HG02981 (cell line): ENCODE results near the gene RANBP17.

ENCODE experiments used
- ATAC-seq: cut with Tn5 transposase; IDR thresholded peaks from one replicate; pipeline ENCODE4 v1.9.1; 2021; ENCODE audit warnings: mild to moderate bottlenecking, moderate library complexity; ENCODE audit not compliant: unreplicated experiment

The RANBP17 gene

DNA sequence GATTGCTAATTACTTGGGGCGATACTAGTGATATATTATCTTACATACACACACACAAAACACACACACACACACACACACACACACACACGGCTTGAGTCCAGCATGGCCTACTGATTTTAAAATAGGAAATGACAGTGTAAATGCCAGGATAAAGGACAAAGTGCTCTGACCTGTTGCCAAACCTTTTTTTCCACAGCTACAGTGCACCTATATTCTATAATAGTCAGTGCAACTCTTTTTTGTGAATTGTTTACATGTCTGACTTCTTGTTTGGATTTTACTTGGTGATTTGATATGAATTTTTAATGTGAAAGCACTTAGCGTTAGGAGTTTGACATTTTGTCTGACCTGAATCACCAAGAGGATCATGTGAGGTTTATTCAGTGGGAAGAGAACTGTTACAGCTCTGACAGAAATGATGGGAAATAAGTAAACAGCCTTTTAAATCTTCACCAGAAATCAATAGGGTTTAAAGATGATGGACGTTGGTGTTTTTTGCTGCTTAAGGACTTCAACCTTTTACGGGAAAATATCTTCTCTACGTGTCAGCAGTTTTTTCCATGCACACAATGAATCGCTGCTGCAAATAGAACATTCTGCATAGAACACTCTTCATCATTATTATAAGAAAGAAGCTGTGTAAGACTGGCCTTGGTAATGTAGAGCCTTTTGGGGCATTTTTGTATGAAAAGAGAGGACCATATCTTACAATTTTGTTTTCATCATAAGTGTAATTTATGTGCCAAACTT is 218.5 kb downstream of the RANBP17 start:
- ATAC-seq, result no peak

DNA sequence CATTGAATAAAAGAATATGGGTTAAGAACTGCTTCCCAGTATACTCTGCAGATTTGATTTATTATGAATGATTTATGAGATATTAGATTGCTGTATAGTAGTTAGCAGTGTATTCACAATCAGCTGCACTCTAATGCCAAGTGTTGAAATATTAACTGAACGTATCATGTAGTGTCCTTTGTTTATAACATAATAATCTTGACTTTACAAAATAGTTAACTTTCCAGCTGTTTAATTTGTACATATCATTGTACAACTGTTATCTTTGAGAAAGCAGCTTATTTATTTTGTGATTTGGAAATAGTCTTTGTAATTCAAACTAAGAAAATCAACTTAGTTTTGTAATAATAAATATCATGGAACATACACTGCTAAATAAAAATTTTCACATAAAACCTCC is 219.5 kb downstream of the RANBP17 start:
- no peak for ATAC-seq

DNA sequence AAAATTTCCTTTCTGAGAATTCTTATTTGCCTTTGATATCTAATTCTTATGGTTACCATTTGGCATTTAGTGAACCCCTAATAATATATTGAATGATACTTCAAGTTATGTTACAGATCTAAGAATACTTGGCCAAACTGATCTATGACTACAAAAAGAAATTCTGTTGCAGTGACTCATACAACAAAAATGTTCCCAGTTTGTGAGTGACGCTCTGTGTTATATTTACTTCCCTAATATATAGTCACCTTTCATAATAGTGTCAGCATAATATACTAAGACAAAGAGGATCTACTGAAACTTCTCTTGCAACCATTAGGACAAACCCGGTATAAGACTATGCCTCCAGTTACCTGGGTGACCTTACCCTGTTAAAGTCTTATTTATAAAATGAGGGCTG is 230.4 kb downstream of the RANBP17 start:
- ATAC-seq, result no peak

DNA sequence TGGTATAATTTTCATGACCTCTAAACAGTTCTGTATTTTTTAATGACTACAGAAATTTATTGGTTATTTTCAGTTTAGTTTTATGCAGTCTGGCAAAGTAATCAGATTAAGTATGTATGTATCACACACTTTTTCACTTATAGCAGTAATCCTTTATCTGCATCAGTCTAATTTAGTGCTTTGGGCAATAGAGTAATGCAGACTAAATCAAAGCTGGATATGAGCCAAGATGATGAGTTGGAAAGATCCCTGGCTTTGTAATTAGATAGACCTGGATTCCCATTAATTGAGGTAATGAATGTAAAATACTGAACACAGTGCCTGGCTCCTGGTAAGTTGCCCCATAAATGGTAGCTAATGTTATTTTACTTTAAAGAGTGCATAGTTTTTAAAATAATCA is 231.8 kb downstream of the RANBP17 start:
- no peak for ATAC-seq

DNA sequence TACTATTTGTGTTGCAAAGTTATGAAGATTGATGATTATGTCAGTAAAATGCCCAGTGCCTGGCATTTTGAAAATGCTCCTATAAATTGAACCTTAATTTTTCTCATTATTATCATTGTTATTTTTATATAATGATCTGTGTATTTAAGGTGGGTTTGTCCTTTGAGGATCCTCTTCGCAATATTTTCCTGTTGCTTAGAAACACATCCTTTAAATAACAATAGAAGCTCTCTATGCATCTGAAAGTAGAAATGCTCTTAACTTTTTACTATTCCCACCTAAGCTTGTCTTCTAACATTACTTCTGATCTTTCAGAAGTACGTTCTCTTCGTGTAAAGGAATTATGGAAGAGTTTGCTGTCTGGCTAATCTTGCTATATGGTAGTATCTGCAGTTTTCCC is 232.5 kb downstream of the RANBP17 start:
- ATAC-seq, result no peak

DNA sequence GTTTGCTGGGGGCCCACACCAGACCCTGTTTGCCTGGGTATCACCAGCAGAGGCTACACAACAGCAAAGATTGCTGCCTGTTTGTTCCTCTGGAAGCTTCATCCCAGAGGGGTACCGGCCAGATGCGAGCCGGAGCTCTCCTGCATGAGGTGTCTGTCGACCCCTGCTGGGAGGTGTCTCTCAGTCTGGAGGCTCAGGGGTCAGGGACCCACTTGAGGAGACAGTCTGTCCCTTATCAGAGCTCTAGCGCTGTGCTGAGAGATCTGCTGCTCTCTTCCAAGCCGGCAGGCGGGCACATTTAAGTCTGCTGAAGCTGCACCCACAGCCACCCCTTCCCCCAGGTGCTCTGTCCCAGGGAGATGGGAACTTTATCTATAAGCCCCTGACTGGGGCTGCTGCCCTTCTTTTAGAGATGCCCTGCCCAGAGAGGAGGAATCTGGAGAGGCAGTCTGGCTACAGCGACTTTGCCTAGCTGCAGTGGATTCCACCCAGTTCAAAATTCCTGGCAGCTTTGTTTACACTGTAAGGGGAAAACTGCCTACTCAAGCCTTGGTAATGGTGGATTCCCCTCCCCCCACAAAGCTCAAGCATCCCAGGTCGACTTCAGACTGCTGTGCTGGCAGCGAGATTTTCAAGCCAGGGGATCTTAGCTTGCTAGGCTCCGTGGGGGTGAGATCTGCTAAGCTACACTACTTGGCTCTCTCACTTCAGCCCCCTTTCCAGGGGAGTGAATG is 241.2 kb downstream of the RANBP17 start:
- no peak for ATAC-seq

DNA sequence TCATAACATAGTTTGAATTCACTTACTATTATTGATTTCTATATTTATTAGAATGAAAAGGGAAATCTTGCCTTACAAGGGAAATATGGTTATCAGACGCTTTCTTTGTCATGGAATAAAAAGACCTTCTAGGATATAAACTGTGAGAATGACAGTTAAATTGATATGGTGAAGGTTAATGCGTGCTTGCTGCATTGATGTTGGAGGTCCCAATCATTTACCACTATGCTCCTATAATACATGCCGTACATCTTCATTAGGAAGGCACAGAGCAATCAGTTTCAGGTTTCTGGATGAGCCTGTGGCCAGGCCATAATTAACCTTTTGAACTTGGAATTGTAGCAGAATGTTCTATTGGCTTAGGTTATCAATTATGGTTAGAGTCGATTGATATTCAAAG is 245.9 kb downstream of the RANBP17 start:
- no peak for ATAC-seq

DNA sequence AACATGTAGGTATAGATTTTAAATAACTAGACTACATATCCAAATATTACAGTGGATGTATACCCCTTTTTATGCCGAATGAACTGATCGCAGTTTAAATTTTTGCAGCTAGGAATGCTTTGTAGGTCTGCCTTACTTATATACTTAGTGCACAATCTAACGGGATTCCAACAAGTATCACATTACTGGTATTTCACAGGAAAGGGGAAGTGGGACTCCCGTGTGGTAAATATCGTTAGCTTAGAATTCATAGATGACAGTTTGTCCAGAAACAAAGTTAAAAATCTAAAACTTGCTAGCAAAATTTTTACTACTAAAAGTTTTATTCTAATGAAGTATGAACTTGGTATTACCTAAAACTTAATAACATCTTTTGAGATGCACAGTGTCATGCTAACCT is 253.7 kb downstream of the RANBP17 start:
- ATAC-seq, result no peak

DNA sequence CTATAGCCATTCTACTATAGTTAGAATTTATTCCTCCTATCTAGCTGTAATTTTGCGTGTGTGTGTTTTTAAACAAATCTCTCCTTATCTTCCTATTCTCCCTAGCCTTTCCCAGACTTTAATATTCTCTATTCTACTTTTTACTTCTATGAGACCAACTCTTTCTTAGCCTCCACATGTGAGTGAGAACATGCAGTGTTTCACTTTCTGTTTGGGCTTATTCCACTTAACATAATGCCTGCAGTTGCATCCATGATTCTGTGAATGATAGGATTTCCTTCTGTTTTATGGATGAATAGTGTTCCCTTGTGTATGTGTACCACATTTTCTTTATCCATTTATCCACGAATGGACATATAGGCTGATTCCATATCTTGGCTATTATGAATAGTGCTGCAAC is 254.9 kb downstream of the RANBP17 start:
- no peak for ATAC-seq

DNA sequence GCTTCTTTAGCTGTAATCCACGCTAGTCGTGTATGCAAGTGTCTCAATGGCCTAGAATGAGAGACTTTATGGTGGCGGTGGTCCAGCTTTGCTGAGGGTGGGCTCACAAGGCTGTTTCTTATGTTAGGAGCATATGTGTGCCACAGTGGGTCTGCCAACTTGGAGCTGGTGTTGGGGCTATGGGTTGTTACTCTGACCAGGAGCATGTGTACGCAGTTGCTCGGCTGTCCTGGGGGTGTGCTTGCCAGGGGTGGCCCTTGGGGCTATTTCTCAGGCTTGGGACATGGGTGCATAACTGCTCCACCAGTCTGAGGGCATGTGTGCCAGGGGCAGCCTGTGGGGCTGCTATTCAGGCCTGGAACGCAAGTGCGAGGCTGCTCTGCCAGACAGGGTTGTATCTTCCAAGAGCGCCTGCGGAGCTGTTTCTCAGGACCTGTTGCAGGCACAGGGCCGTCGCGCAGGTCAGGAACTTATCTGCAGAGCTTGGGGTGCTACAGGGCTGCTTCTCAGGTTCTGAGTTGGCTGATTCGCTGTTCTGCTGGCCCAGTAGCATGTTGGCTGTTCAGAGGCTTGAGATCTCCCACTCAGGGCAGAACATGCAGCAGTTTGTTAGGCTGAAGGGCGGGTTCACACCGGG is 259.3 kb downstream of the RANBP17 start:
- no peak for ATAC-seq

DNA sequence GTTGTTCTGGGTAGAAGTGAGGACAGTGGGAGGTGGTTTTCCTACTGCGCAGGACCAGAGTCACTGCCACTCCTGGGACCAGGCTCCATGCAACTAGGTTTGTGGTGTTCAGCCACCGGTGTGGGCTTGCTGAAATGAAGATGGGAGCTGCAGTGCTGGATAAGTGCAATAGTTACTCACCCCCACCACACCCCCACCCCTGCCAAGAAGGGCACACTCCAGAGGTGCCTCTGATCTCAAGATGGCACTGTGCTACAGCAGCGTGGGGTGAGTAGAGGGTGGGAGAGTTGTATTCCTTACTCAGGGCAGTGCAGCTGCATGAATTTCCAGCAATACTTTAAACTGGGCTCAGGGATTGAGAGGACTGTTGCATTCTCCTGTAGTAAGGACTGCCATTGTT is 259.8 kb downstream of the RANBP17 start:
- no peak for ATAC-seq

DNA sequence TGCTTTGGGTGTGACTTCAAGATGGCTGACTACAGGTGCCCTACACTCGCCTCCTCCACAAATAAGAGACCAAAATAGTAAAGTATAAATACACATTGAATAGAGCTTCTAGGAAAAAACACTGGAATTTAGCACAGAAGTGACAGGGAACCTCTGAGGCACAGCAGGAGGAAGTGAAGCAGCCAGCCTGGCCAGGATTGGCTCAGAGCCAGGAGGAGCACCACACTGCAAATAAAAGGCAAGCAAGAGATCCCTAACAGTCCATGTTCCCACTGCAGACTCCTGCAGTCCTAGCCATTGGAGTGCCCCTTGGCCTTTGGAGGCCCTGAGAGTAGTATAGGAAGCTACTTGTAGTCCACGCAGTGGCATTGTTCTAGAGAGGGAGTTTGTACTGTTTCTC is 260.6 kb downstream of the RANBP17 start:
- ATAC-seq, result no peak

DNA sequence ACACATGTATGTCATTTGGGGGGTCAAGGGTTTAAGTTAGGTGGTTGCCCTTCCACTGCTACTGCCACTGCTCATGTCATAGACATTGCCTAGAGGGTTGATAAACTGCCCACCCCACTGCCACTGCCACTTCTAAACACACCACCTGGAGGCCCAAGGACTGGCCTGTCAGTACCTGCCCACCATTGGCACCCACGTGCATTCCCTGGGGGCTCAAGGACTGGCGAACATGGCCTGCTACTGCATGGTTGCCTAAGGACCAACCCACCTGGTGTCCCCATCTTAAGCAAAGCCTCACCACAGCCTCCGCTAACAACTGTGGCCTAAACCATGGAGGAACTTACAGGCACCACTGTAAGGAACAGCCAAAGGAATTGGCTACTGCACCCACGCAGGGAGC is 261.6 kb downstream of the RANBP17 start:
- ATAC-seq, result no peak

DNA sequence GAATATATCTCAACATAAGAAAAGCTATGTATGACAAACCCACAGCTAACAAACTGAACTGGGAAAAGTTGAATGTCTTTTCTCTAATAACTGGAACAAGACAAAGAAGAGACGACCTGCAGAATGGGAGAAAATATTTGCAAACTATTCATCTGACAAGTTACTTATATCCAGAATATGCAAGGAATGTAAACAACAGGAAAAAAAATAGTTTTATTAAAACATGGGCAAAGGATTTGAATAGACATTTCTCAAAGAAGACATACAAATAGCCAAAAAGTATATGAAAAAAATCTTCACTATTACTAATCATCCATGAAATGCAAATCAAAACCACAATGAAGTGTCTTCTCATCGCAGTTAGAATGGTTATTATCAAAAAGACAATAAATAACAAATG is 265.5 kb downstream of the RANBP17 start:
- no peak for ATAC-seq

DNA sequence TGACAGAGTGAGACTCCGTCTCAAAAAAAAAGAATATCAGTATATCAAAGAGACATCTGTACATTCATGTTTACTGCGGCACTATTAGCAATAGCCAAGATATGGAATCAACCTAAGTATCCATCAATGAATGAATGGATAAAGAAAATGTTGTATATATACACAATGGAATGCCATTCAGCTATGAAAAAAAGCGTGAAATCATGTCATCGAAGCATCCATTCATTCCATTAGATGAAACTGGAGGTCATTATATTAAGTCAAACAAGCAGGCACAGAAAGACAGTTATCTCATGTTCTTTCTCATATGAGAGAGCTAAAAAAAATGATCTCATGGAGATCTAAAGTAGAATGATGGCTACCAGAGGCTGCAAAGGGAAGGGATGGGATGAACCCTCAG is 266.3 kb downstream of the RANBP17 start:
- ATAC-seq, result no peak

DNA sequence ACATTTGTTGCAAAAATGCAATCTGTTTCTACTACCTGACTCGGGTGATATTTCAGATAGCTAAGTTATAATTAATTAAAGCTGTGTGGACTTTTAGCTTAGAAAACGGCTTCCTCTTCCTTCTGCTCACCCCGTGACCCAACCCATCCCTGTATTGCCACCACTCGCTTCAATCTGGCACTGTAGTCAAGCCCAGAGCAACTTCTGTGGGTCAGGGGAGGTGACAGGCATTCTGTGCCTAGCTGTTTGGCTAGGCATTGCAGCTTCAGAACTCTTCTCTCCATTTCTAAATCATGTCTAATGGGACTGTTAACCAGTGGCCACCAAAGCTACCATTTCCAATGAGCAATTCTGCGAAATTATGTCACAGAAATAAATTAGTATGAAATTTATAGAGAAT is 267.5 kb downstream of the RANBP17 start:
- no peak for ATAC-seq

DNA sequence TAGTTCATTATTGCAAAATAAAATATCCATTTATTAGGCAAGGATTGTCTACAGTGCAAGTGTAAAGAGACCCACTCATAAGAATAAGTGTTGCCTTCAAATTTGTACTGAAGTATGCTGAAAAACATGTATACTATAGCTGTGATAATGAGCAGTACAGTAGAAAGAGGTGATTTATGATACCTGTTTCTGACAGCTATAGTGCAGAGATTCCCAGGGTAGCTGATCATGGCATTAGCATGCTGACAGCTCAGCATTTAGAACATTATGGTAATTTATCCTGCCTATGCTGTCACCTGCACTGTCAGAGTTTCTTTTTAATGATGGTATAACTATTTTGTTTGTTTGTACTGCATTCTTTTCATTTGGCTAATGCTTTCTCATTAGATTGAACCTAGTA is 269.7 kb downstream of the RANBP17 start:
- ATAC-seq, result no peak

DNA sequence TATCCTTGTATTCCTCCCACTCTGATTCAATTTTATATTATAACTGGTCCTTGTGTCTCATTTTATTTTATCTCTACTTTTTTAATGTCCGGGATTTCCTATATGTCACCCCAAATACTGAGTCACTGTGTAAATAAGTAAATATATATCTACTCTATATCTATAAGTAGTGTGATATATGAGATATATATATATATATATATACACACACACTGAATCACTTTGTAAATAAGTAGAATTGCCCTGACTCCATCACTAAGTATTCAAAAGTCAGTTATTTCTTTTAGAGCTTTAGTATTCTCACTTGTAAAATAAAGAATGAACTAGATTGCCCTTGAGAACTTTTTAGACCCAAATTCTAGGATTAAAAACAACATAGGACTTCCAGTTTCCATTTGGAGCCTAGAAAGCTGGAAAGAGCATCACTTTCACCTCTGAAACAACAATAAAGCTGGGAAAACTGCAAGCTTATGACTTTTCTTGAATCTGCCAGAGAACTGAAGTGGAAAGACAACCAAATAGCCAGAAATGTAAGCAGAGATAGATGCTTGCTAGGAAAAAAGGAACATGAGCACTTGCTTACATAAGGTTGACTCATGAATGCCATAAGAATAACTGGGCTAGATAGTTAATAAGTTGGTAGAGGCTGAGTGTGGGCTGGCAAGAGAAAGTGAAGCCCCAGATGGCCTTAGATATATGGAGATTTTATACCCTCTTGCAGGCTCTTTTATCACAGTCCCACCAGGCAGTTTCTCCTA is 276.1 kb downstream of the RANBP17 start:
- no peak for ATAC-seq

DNA sequence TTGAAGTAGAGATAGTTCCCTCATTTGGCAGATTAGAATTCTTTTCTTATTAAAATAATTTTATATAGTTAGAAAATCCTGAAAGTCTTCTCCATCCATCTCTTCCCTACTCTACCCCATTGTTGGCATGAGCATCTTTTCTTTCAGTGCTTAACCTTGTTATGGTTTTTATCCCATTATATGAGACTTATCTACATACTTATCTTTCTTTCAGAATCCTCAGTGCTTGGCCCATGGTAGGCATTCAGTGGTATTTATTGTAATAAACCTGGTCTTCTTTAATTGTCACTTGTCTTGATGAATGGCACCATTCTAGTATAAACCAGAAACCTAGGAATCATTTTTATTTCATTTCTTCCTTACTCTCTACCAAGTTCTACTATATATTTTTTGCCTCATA is 277.4 kb downstream of the RANBP17 start:
- no peak for ATAC-seq

DNA sequence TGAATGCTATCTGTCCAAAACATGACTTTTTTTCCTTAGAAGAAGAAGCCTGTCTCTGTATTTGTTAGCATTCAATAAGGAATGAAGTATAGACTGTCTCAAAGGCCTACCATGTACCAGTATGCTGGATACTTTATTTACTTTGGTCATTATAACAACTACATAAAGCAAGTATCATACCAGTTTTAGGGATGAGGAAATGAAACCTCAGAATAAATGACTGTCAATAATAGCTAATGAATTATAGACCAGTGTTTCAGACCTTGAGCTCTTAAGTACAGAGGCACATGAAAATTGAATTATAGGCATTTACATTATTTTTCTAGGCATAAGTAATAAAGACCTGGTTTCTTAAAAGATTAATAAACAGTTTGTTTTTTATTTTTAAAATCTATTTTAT is 280.8 kb downstream of the RANBP17 start:
- peak; percentile 69 for ATAC-seq

DNA sequence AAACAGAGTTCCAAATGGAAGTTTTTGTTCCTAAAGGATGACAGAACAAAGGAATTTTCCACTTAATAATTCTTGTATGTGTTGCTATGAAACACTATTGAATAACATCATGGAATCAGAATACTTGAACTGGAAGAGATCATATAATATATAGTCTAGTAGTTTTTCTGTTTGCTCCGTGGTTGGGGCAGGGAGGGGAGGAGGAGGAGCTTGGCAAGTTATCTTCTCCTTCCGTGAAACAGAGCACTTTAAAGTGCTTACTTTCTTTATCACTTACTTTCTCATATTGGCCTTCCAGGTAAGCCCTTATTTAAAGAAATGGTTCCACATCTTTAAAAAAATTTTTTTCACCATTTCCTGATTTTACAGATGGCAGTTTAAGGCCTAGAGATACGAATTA is 281.4 kb downstream of the RANBP17 start:
- no peak for ATAC-seq
